Esophagus muscularis mucosa (tissue), 3 donors: ENCODE data around the gene PWWP2A.

Source experiments
- CTCF ChIP-seq, 3 experiments: fragments of 200-600 bp in 2 of 3; fragments of 450-650 bp in 1 of 3; sonication (generic) in 2 of 3; IDR thresholded peaks; one replicate each; pipeline ENCODE4 v1.5.1; 2017 to 2019; ENCODE audit warnings: antibody characterized with exemption in 3 of 3, mild to moderate bottlenecking in 2 of 3, moderate library complexity in 1 of 3
- POLR2A ChIP-seq: fragments of 450-650 bp; IDR thresholded peaks from one replicate; pipeline ENCODE4 v1.6.1; 2017; ENCODE audit warnings: antibody characterized with exemption, moderate library complexity, mild to moderate bottlenecking, low read depth

- TF ChIP-seq POLR2A = no peak
- no peak for TF ChIP-seq CTCF (IDR thresholded peaks at IDR 0.05)
Observed at GRCh38 chr5:160064417-160064810, 54.8 kb downstream of the PWWP2A start.
